Mononuclear cell (primary cell): ENCODE results near the gene ISOC1. TPM values are rescaled to one million over a fixed set of nuclear protein-coding genes. Genes with fewer than 3 reads are reported as not detected.

Experiments
- H3K27me3 ChIP-seq: 2 replicates; pipeline ENCODE4 v1.6.0; 2011; ENCODE audit warnings: low read length, control low read depth; ENCODE audit not compliant: insufficient read depth
- H3K4me1 ChIP-seq: 2 replicates; pipeline ENCODE4 v1.5.1; 2011; ENCODE audit warnings: mild to moderate bottlenecking, low read length, control low read depth; ENCODE audit not compliant: insufficient read depth
- H3K4me3 ChIP-seq: 2 replicates; pipeline ENCODE4 v1.5.1; 2011; ENCODE audit warnings: mild to moderate bottlenecking, low read length, moderate library complexity
- H3K9me3 ChIP-seq: 2 replicates; pipeline ENCODE4 v1.5.1; 2011; ENCODE audit warnings: low read depth, mild to moderate bottlenecking, control low read depth, low read length
- total RNA-seq: library from RNA; depleted of rRNA; stranded (reverse); fragments of >200 nt; gene quantifications from one replicate; pipeline ENCODE4 v1.2.3, GENCODE V29; 2012

ISOC1 gene
- 6.4 TPM for total RNA-seq

DNA sequence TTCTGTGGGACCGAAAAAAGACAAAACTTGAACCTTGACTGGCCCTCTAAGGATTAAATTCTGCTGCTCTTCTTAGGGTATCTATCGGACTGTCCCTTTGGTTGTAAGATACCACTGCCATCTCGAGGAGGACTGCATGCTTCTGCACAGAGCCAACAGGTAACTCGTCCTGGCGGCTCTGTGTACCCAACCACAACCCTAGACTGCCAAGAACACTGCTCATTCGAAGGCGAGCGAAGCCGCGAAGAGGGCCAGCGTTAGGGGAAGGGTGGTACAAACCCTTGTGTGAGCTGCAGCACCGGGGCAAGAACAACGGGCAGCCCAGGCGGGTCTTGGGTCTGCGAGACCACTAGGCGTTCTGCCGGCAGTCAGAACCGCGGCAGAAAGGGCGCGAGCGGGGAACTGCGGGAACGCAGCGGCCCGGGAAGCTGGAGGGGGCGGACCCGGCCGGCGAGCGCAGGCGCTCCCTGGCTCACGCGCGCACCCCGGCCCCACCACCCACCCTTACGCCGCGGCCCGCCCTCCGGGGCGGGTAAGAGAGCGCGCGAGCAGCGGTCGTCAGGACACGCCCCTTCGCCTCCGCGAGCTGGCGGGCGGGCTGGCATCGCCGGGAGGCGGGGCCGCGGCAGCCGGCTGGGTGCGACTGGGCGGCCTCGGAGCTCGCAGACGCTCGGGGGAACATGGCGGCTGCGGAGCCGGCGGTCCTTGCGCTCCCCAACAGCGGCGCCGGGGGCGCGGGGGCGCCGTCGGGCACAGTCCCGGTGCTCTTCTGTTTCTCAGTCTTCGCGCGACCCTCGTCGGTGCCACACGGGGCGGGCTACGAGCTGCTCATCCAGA is at the start of gene ISOC1:
Gene ISOC1, plus strand, starts transcription at position 663 of the 837 bp plus-strand sequence. Its CDS starts 18 bp downstream, at position 681.
- H3K27me3 ChIP-seq: no peaks in the 10 kb centered on the region
- H3K4me1 ChIP-seq: peaks cover 22% of the 10 kb centered on the region
- H3K4me3 ChIP-seq: peak within 1 kb of the TSS; percentile 74
- no peaks in the 10 kb centered on the region for H3K9me3 ChIP-seq

DNA sequence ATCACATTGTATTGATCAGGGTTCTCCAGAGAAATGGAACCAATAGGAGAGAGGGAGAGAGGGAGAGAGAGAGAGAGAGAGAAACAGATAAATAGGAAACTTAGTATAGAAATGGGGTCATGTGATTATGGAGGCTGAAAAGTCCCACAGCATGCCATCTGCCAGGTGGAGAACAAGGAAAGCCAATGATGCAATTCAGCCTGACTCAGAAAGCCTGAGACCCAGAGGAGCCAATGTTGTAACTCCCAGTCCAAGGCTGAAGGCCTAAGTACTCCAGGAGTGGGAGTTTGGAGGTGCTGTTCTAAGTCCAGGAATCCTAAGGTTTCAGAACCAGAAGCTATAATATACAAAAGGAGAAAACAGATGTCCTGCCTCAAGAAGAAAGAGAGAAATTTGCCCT is 48.4 kb upstream of the ISOC1 start:
- Histone ChIP-seq H3K4me1 (no peaks in the 10 kb centered on the region), H3K4me3 (no peak overlapping the region), H3K9me3 (peaks cover 16% of the 10 kb centered on the region), H3K27me3 (no peaks in the 10 kb centered on the region)

DNA sequence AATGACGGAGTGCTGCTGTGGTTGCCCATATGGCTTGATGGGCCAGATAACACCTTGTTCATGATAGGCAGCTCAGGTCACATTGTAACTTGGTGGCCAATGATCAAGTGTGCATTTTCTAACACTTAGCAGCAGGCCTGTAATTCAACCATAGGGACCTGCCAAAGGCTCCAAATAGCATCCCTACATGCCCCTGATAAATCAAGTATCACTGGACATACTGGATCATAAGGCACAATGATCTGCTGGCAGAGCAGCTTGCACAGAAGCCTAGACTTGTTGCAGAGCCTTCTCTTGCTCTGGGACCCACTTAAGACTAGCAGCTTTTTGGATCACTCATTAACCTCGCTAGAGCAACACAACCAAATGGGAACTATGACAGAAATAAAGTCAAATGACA is 46.0 kb upstream of the ISOC1 start:
- no peaks in the 10 kb centered on the region for H3K4me1 ChIP-seq
- H3K4me3 ChIP-seq: no peak overlapping the region
- H3K27me3 ChIP-seq: no peaks in the 10 kb centered on the region
- H3K9me3 ChIP-seq: peaks cover 16% of the 10 kb centered on the region

DNA sequence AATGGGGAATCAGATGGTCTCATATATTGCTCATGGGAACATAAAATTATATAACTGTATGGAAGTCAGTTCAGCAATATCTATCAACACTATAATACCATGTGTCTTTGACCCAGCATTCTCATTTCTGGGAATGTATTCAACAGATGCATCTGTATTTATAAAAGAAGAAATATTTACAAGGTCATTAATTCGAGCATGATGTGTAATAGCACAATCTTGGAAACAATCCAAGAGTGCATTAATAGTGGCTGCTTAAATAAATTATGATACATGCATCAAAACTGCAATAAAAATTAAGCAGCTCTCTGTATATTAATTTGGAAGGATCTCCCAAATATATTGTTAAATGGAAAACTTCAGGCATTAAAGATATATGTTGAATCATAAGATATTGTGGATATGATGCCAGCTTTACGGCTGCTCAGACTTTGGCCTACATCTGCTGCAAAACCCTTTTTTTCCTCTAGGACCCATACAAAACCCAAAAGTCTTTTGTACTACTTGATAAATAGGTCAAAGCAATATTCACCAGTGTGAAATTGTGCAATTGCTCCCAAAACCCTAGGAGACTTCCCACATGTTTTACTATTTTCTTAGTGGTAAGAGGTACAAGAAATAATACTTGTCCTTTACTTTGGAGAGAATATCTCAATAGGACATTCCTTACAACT is 45.3 kb upstream of the ISOC1 start:
- no peaks in the 10 kb centered on the region for H3K27me3 ChIP-seq
- no peak overlapping the region for H3K4me3 ChIP-seq
- no peaks in the 10 kb centered on the region for H3K4me1 ChIP-seq
- peaks cover 12% of the 10 kb centered on the region for H3K9me3 ChIP-seq

DNA sequence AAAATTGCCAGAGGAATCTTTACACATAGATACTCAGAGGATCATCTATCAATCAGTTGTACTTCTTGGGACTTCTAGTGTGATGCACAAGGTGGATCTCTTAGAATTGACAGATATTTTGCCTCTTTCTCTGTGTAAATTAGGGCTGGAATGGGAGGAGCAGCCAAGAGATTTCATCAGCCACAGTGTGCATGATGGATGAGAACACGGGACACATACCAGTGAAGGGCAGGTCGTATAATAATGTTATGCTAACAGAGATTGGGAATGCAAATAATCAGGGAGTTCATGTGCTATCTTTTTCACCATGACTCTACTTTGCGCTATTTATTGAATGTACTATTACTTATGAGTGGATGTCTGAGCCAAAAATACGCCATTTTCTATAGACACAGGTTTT is 43.3 kb upstream of the ISOC1 start:
- H3K4me3 ChIP-seq: no peak overlapping the region
- no peaks in the 10 kb centered on the region for H3K27me3 ChIP-seq
- no peaks in the 10 kb centered on the region for H3K4me1 ChIP-seq
- H3K9me3 ChIP-seq: no peaks in the 10 kb centered on the region

- Histone ChIP-seq H3K4me1 (no peaks in the 10 kb centered on the region), H3K27me3 (no peaks in the 10 kb centered on the region), H3K9me3 (no peaks in the 10 kb centered on the region), H3K4me3 (no peak overlapping the region)
Measured at GRCh38 chr5:129053438-129053837, 41.1 kb upstream of the ISOC1 start.

- Histone ChIP-seq H3K4me3 (no peak overlapping the region), H3K4me1 (no peaks in the 10 kb centered on the region), H3K9me3 (no peaks in the 10 kb centered on the region), H3K27me3 (no peaks in the 10 kb centered on the region)
Measured at GRCh38 chr5:129057329-129057728, 37.2 kb upstream of the ISOC1 start.

DNA sequence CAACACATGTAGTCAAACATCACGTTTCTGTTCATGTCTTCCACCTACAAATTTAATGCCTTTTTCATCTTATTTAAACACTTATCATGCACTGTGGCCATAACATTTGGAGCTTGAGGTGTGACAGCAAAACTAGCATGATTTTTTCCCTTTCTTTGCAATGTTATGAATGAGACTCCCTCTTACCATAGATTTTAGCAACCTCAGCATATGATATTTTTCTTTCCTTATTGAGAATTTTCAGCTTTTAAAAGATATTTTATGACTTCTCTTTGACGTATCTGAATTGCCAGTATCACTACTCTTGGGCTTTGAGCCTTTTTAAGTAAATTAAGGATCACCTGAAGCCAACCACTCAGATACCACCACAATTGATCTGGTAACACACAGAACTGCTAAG is 32.7 kb upstream of the ISOC1 start:
- Histone ChIP-seq H3K4me1 (no peaks in the 10 kb centered on the region), H3K9me3 (no peaks in the 10 kb centered on the region), H3K4me3 (no peak overlapping the region), H3K27me3 (no peaks in the 10 kb centered on the region)

DNA sequence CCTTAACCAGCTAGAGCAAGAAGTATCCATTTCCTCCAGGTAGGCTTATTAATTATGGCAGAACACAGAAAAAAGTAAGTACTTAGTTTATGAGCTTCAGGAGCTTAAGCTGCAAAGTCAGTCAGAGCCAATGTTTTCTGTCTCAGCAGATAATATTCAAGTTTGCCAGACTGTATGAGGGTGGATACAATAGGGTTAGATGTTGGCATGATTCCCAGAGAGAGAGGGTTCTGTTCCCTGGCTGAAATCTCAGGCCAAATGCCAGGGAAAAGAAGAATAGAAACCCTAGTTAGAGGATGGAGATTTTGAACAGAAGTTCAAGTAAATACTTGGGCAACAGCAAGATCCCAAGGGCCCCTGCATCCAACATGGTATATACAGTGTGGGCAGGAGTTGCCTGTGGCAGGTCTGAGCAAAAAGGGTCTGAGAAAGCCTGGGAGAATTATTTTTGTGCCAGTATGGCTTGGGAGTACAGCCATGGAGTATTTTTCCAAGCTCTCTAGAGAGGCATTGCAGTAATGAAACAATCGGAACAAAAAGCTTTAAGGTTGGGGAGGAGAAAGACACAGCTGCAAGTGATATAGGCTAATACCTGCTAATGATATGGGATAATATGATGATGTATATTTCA is 31.0 kb upstream of the ISOC1 start:
- H3K9me3 ChIP-seq: no peaks in the 10 kb centered on the region

GRCh38 chr5:129065721-129066120 is 28.8 kb upstream of the ISOC1 start:
- H3K4me3 ChIP-seq: no peak overlapping the region
- no peaks in the 10 kb centered on the region for H3K9me3 ChIP-seq
- H3K4me1 ChIP-seq: no peaks in the 10 kb centered on the region
- no peaks in the 10 kb centered on the region for H3K27me3 ChIP-seq

More for the DNA sequence above, 31.0 kb upstream of the ISOC1 start:
- H3K4me3 ChIP-seq: no peak overlapping the region
- H3K27me3 ChIP-seq: no peaks in the 10 kb centered on the region
- H3K4me1 ChIP-seq: no peaks in the 10 kb centered on the region

DNA sequence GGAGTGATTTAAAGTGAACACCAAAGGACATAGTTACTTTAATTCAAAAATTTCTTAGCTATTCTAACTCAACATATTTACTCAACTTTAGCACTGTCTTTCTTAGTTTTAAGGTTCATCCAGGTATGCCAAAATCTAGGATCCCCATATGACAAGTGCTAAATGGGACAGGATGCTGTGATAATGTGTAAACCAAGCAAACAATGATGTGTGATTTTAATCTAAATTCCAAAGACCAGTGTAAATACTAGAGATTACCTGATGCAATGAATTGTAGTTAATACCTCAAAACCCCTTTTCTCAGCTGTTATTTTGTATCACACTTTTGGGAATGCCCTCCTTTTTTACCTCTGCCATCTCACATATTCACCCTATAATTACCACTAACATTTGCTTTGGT is 26.8 kb upstream of the ISOC1 start:
- no peaks in the 10 kb centered on the region for H3K27me3 ChIP-seq
- H3K9me3 ChIP-seq: no peaks in the 10 kb centered on the region
- H3K4me1 ChIP-seq: no peaks in the 10 kb centered on the region
- H3K4me3 ChIP-seq: no peak overlapping the region

- no peaks in the 10 kb centered on the region for H3K9me3 ChIP-seq
- peaks cover 2% of the 10 kb centered on the region for H3K27me3 ChIP-seq
- H3K4me3 ChIP-seq: no peak overlapping the region
Measured at GRCh38 chr5:129069292-129069691, 25.3 kb upstream of the ISOC1 start.

DNA sequence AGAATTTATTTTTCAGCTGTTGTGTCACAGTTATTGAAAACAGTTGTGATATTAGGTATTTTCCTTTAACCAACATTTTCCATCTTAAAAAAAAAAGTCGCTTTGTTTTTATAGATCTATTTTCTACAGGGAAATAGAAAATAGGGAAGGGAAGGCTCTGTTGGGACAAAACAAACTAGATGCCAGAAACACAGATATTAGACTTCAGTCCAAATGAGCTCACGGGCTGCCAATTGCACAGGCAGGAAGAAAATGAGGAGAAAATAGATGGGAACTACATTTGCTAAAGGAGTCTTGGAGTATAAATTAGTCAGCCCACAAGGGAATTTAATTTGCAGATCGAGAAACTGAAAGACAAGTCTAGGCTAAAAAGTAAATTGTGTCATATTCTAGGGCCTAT is 21.4 kb upstream of the ISOC1 start:
- H3K4me3 ChIP-seq: no peak overlapping the region
- H3K9me3 ChIP-seq: no peaks in the 10 kb centered on the region
- H3K4me1 ChIP-seq: no peaks in the 10 kb centered on the region
- peaks cover 6% of the 10 kb centered on the region for H3K27me3 ChIP-seq

More at GRCh38 chr5:129069292-129069691, 25.3 kb upstream of the ISOC1 start:
- no peaks in the 10 kb centered on the region for H3K4me1 ChIP-seq

DNA sequence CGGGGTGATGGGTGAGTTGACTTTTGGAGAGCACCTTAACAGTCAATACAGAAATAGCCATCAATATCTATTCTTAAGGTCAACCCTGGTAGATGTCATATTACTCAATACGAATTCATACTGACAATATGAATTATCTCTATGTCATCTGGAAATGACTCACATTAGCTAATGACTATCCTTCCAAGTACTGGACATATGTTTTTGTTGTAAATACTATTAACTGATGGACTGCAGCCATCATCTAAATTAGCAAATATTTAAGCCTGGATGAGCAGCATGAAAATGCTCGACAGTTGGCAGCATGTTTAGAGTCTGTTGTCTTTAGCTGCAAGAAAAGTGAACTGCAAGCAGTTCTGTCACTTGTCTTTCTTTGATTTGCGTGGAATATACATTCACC is 19.6 kb upstream of the ISOC1 start:
- H3K4me3 ChIP-seq: no peak overlapping the region
- H3K4me1 ChIP-seq: no peaks in the 10 kb centered on the region
- H3K27me3 ChIP-seq: peaks cover 6% of the 10 kb centered on the region
- no peaks in the 10 kb centered on the region for H3K9me3 ChIP-seq

DNA sequence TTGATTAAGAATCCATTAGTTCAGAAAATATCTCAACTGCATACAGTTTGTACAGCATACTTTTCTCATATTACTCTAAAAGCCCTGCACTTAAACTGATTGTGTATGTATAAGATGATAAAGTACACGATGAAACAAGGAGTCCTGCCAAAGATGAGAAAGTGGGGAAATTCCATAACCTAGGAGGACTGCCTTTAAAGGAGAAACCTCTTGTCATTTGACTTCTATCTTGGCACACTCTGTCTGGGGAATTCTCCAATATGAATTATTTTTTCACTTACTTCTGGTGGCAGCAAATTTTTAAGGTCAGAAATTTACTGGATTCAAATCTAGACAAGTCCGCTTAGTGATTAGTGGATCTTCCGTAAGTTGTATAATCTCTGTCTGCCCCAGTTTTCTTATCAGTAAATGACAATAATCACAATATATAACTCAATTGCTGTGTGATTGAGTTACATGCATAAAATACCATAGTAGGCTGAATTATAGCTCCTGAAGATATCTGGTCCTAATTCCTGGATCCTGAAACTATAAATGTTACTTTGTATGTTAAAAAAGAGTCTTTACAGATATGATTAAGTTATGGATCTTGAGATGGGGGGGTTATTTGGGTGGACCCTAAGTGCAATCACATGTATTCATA is 17.0 kb upstream of the ISOC1 start:
- Histone ChIP-seq H3K4me1 (no peaks in the 10 kb centered on the region), H3K4me3 (no peak overlapping the region), H3K27me3 (peaks cover 6% of the 10 kb centered on the region), H3K9me3 (no peaks in the 10 kb centered on the region)
